ENCODE data around the gene LIPC. TPM values are rescaled to one million over a fixed set of nuclear protein-coding genes. Genes with fewer than 3 reads are reported as not detected.

Gene LIPC
- total and polyA plus RNA-seq, 2 experiments from 2014 or later = not detected

- H3K27ac Mint-ChIP-seq = no peak overlapping the region
- no peaks in the 10 kb centered on the region for H3F3A ChIP-seq (replicated peaks; ENCODE audit: low read depth)
- no peaks in the 10 kb centered on the region for H3K27me3 ChIP-seq (ENCODE audit: insufficient read depth)
- DNase-seq (ENCODE audit: low spot score) (no peak), ATAC-seq (no peak)
- H3K36me3 ChIP-seq (ENCODE audit: insufficient read depth) = no peaks in the 10 kb centered on the region
- no peaks in the 10 kb centered on the region for H3K36me3 Mint-ChIP-seq (ENCODE audit: low read depth)
- no peaks in the 10 kb centered on the region for H3K9me2 ChIP-seq (ENCODE audit: insufficient read depth)
- no peaks in the 10 kb centered on the region for H3K9me3 Mint-ChIP-seq
- H3K4me3 Mint-ChIP-seq = no peak overlapping the region
- TF ChIP-seq NANOG (IDR thresholded peaks at IDR 0.05; ENCODE audit: borderline replicate concordance) = no peak
- H3K4me3 ChIP-seq = no peak overlapping the region
- no peak overlapping the region for H2AFZ ChIP-seq
- no peaks in the 10 kb centered on the region for H4K20me1 ChIP-seq (replicated peaks; ENCODE audit: insufficient read depth)
- H3K79me2 ChIP-seq (replicated peaks; ENCODE audit: insufficient read depth) = no peaks in the 10 kb centered on the region
- peaks cover 4% of the 10 kb centered on the region for H3K27me3 Mint-ChIP-seq (ENCODE audit: insufficient read depth, low read depth, poor library complexity)
- peaks cover 9% of the 10 kb centered on the region; the same call in 2 of the 3 replicates for H3K4me1 Mint-ChIP-seq
- no peak overlapping the region for H3K4me2 ChIP-seq
- H3K4me1 ChIP-seq (ENCODE audit: insufficient read depth) = 0 out of 2 replicates have a peak, but pooled peaks cover 4% of the 10 kb centered on the region
- no peak overlapping the region for H3K27ac ChIP-seq (ENCODE audit: low read depth)
Measured at GRCh38 chr15:58390118-58390517, 41.7 kb upstream of the LIPC start.

- Histone ChIP-seq H3K27me3 (ENCODE audit: insufficient read depth) (no peaks in the 10 kb centered on the region), H3K4me2 (no peak overlapping the region), H3K4me1 (ENCODE audit: insufficient read depth) (0 out of 2 replicates have a peak, but pooled peaks cover 4% of the 10 kb centered on the region), H3F3A (replicated peaks; ENCODE audit: low read depth) (no peaks in the 10 kb centered on the region), H3K27ac (ENCODE audit: low read depth) (no peak overlapping the region), H2AFZ (no peak overlapping the region), H3K79me2 (replicated peaks; ENCODE audit: insufficient read depth) (no peaks in the 10 kb centered on the region), H4K20me1 (replicated peaks; ENCODE audit: insufficient read depth) (no peaks in the 10 kb centered on the region), H3K9me2 (ENCODE audit: insufficient read depth) (no peaks in the 10 kb centered on the region), H3K4me3 (no peak overlapping the region), H3K36me3 (ENCODE audit: insufficient read depth) (no peaks in the 10 kb centered on the region)
- H3K36me3 Mint-ChIP-seq (ENCODE audit: low read depth) = no peaks in the 10 kb centered on the region
- H3K4me1 Mint-ChIP-seq = peaks cover 9% of the 10 kb centered on the region; the same call in 2 of the 3 replicates
- H3K9me3 Mint-ChIP-seq = no peaks in the 10 kb centered on the region
- no peak overlapping the region for H3K4me3 Mint-ChIP-seq
- ATAC-seq = no peak
- TF ChIP-seq ETS1 (IDR thresholded peaks at IDR 0.05) = no peak
- DNase-seq (ENCODE audit: low spot score) = no peak
- peaks cover 4% of the 10 kb centered on the region for H3K27me3 Mint-ChIP-seq (ENCODE audit: insufficient read depth, low read depth, poor library complexity)
- no peak overlapping the region for H3K27ac Mint-ChIP-seq
Measured at GRCh38 chr15:58390655-58391054, 41.1 kb upstream of the LIPC start.

- no peaks in the 10 kb centered on the region for H3K36me3 ChIP-seq (ENCODE audit: insufficient read depth)
- H3K36me3 Mint-ChIP-seq (ENCODE audit: low read depth) = no peaks in the 10 kb centered on the region
- H4K20me1 ChIP-seq (replicated peaks; ENCODE audit: insufficient read depth) = no peaks in the 10 kb centered on the region
- no peaks in the 10 kb centered on the region for H3K9me2 ChIP-seq (ENCODE audit: insufficient read depth)
- no peak overlapping the region for H3K27ac Mint-ChIP-seq
- H3K27me3 ChIP-seq (ENCODE audit: insufficient read depth) = no peaks in the 10 kb centered on the region
- ATAC-seq (no peak), DNase-seq (ENCODE audit: low spot score) (no peak)
- H3K4me1 Mint-ChIP-seq = peaks cover 9% of the 10 kb centered on the region; the same call in 2 of the 3 replicates
- TF ChIP-seq EZH2phosphoT487 (IDR thresholded peaks at IDR 0.05; ENCODE audit: unreplicated experiment) = no peak
- no peak for TF ChIP-seq CREB1 (CRISPR knock-in tag; IDR thresholded peaks at IDR 0.05; ENCODE audit: low read depth)
- no peak for TF ChIP-seq ZNF114 (CRISPR knock-in tag; IDR thresholded peaks at IDR 0.05)
- TF ChIP-seq REST (IDR thresholded peaks at IDR 0.05; ENCODE audit: unreplicated experiment) = no peak
- TF ChIP-seq ZNF331 (CRISPR knock-in tag; IDR thresholded peaks at IDR 0.05; ENCODE audit: low read depth) = no peak
- no peak for TF ChIP-seq CTCF (conservative IDR thresholded peaks at IDR 0.05; ENCODE audit: low read depth in 2 of 2)
- no peak for TF ChIP-seq STAT1 (IDR thresholded peaks at IDR 0.05; ENCODE audit: unreplicated experiment)
- H3K27ac ChIP-seq (ENCODE audit: low read depth) = no peak overlapping the region
- no peak overlapping the region for H2AFZ ChIP-seq
- H3K4me3 Mint-ChIP-seq = no peak overlapping the region
- no peak overlapping the region for H3K4me3 ChIP-seq
- 0 out of 2 replicates have a peak, but pooled peaks cover 4% of the 10 kb centered on the region for H3K4me1 ChIP-seq (ENCODE audit: insufficient read depth)
- H3K79me2 ChIP-seq (replicated peaks; ENCODE audit: insufficient read depth) = no peaks in the 10 kb centered on the region
- H3K4me2 ChIP-seq = no peak overlapping the region
- peaks cover 4% of the 10 kb centered on the region for H3K27me3 Mint-ChIP-seq (ENCODE audit: insufficient read depth, low read depth, poor library complexity)
- no peaks in the 10 kb centered on the region for H3K9me3 Mint-ChIP-seq
- no peaks in the 10 kb centered on the region for H3F3A ChIP-seq (replicated peaks; ENCODE audit: low read depth)
Measured at GRCh38 chr15:58391088-58391487, 40.7 kb upstream of the LIPC start.
